ENCODE data around the gene RDH11. TPM values are rescaled to one million over a fixed set of nuclear protein-coding genes. Genes with fewer than 3 reads are reported as not detected.

RDH11 gene
- total RNA-seq, 3 donors from 2014 or later: 36.0 to 44.1 (median 38.3) TPM

GRCh38 chr14:67638642-67639041 lies 56.9 kb downstream of the RDH11 start:
- no peak for ATAC-seq
- intact Hi-C loops (cut with DNase I, micrococcal nuclease): no loop called here
- Histone ChIP-seq H3K36me3 (ENCODE audit: low read depth) (no peaks in the 10 kb centered on the region), H3K4me1 (ENCODE audit: low read depth) (no peaks in the 10 kb centered on the region), H3K9me3 (no peaks in the 10 kb centered on the region), H3K4me3 (no peak overlapping the region)
- DNase-seq: no peak
- TF ChIP-seq CTCF (IDR thresholded peaks at IDR 0.05): no peak

GRCh38 chr14:67636361-67636919 lies 59.1 kb downstream of the RDH11 start:
- no peak for TF ChIP-seq CTCF (IDR thresholded peaks at IDR 0.05)
- DNase-seq: no peak
- H3K9me3 ChIP-seq: no peaks in the 10 kb centered on the region
- no peaks in the 10 kb centered on the region for H3K36me3 ChIP-seq (ENCODE audit: low read depth)
- H3K4me3 ChIP-seq: no peak overlapping the region
- peak; percentile 63 for ATAC-seq
- intact Hi-C loops (cut with DNase I, micrococcal nuclease): no loop called here
- no peaks in the 10 kb centered on the region for H3K4me1 ChIP-seq (ENCODE audit: low read depth)

- Histone ChIP-seq H3K9me3 (no peaks in the 10 kb centered on the region), H3K4me1 (ENCODE audit: low read depth) (no peaks in the 10 kb centered on the region), H3K4me3 (no peak overlapping the region), H3K36me3 (ENCODE audit: low read depth) (no peaks in the 10 kb centered on the region)
- DNase-seq (peak in 1 of 3 donors; percentile 25), ATAC-seq (peak; percentile 86)
- intact Hi-C loops (cut with DNase I, micrococcal nuclease): no loop called here
- TF ChIP-seq CTCF (IDR thresholded peaks at IDR 0.05): no peak
These were observed 62.0 kb downstream of the RDH11 start for GRCh38 chr14:67633451-67634147.

- intact Hi-C loops (cut with DNase I, micrococcal nuclease): no loop called here
- no peak for TF ChIP-seq CTCF (IDR thresholded peaks at IDR 0.05)
- Histone ChIP-seq H3K4me1 (ENCODE audit: low read depth) (no peaks in the 10 kb centered on the region), H3K9me3 (no peaks in the 10 kb centered on the region), H3K36me3 (ENCODE audit: low read depth) (no peaks in the 10 kb centered on the region), H3K4me3 (no peak overlapping the region)
- DNase-seq: no peak
- no peak for ATAC-seq
These were observed 64.6 kb downstream of the RDH11 start for GRCh38 chr14:67630938-67631337.

- no peaks in the 10 kb centered on the region for H3K36me3 ChIP-seq (ENCODE audit: low read depth)
- intact Hi-C loops (cut with DNase I, micrococcal nuclease): no loop called here
- DNase-seq: no peak
- no peak overlapping the region for H3K4me3 ChIP-seq
- ATAC-seq: no peak
- no peaks in the 10 kb centered on the region for H3K9me3 ChIP-seq
- TF ChIP-seq CTCF (IDR thresholded peaks at IDR 0.05): no peak
- H3K4me1 ChIP-seq (ENCODE audit: low read depth): no peaks in the 10 kb centered on the region
These were observed 65.4 kb downstream of the RDH11 start for GRCh38 chr14:67630186-67630585.
